ENCODE data around the gene TRIP13.

GRCh38 chr5:922436-923280 lies 30.0 kb downstream of the TRIP13 start:
- no peak for TF ChIP-seq POLR2A (IDR thresholded peaks at IDR 0.05; ENCODE audit: low read depth, low read length)
- no peak for TF ChIP-seq POLR2AphosphoS5 (IDR thresholded peaks at IDR 0.05; ENCODE audit: low read depth, low read length)
